ENCODE measurements around the gene GPANK1. TPM values are rescaled to one million over a fixed set of nuclear protein-coding genes. Genes with fewer than 3 reads are reported as not detected.

The GPANK1 gene
- total and polyA plus RNA-seq, 2 donors from 2014 or later: 17.7 to 28.6 TPM

DNA sequence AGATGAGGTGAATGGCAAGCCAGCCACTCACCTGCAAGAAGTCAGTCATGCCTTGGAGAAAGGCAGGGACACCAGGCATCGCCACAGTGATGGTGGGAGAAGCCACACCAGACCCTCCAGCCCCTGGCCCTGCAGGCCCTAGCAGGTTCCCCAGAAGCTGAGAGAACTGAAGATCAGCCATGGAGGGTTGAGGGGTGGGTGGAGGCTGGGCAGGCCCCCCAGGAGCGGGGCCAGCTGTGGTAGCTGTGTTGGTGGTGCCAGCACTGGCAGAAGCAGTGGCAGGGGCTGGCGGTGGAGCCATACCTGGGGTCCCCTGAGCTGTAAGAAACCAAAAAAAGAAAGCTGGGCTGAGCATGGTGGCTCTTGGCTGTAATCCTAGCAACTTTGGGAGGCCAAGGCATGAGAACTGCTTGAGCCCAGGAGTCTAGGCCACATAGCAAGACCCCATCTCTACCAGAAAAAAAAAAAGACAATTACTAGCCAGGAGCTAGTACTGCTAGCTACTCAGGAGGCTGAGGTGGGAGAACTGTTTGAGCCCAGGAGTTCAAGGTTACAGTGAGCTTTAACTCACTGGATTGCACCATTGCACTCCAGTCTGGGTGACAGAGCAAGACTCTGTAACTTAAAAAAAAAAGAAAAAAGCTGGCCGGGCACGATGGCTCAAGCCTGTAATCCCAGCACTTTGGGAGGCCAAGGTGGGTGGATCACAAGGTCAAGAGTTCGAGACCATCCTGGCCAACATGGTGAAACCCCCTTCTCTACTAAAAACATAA is 21.8 kb downstream of the GPANK1 start:
- Histone ChIP-seq H3K27me3 (ENCODE audit: control insufficient read depth, insufficient read depth, low read length) (no peaks in the 10 kb centered on the region), H3K9me3 (ENCODE audit: control insufficient read depth in 2 of 3, insufficient read depth in 1 of 3, low read length in 3 of 3) (no peaks in the 10 kb centered on the region), H3K27ac (ENCODE audit: low read depth in 2 of 2, low read length in 2 of 2) (no peak overlapping the region), H3K9ac (ENCODE audit: low read length in 3 of 3) (no peak overlapping the region), H3K4me1 (ENCODE audit: control insufficient read depth in 2 of 3, insufficient read depth in 2 of 3, low read depth in 1 of 3, low read length in 3 of 3) (no peaks in the 10 kb centered on the region), H3K36me3 (ENCODE audit: control insufficient read depth in 2 of 3, insufficient read depth in 3 of 3, low read length in 3 of 3) (peaks cover 7 to 80% (median 54%) of the 10 kb centered on the region in 3 donors), H3K4me3 (ENCODE audit: low read length in 3 of 3) (no peak overlapping the region)
- intact Hi-C loops (cut with DNase I): no loop called here
- no peak for FAIRE-seq
- DNase-seq: no peak
- TF ChIP-seq, protein P1, sequence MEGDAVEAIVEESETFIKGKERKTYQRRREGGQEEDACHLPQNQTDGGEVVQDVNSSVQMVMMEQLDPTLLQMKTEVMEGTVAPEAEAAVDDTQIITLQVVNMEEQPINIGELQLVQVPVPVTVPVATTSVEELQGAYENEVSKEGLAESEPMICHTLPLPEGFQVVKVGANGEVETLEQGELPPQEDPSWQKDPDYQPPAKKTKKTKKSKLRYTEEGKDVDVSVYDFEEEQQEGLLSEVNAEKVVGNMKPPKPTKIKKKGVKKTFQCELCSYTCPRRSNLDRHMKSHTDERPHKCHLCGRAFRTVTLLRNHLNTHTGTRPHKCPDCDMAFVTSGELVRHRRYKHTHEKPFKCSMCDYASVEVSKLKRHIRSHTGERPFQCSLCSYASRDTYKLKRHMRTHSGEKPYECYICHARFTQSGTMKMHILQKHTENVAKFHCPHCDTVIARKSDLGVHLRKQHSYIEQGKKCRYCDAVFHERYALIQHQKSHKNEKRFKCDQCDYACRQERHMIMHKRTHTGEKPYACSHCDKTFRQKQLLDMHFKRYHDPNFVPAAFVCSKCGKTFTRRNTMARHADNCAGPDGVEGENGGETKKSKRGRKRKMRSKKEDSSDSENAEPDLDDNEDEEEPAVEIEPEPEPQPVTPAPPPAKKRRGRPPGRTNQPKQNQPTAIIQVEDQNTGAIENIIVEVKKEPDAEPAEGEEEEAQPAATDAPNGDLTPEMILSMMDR (IDR thresholded peaks at IDR 0.05; ENCODE audit: borderline replicate concordance, extremely low read depth, insufficient read depth): no peak

DNA sequence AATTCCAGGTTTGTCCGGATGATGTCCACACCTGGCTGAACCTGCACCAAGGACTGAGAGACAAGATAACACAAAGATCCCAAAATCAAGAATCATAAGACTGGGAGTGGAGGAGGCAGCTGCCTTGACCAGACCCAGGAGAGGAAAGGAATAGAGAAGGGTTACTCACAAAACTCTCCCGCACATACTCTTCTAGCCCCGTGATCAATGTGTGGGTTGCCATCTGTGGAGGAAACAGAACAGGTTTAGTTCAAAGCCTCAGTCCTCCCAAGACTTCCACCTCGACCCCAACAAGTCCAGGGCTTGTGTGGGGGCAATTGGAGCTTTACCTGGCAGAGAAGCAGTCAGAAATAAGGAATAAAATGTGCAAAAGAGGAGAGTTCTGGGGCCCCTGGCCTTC is 23.4 kb downstream of the GPANK1 start:
- intact Hi-C loops (cut with DNase I): no loop called here
- FAIRE-seq: no peak

DNA sequence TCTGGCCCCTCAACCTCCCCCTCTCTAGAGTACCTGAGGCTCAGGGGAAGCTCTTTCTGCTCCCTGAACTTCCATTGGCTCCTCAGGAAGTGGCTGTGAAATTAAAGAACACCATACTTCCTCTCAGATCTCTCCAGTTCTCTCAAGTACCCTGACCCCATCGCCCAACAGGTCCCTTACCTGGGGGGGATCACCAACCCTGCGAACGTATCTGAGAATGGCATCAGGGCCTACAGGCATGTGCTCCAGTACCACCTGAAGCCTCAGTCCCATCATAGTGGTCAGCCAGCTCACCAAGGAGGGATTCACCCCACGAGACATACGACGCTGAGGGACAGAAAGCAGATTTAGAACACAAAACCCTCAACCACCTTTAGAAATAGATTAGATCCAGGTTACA is 24.2 kb downstream of the GPANK1 start:
- Histone ChIP-seq H3K36me3 (ENCODE audit: control insufficient read depth in 2 of 3, insufficient read depth in 3 of 3, low read length in 3 of 3) (peaks cover 4 to 84% (median 55%) of the 10 kb centered on the region in 3 donors), H3K4me1 (ENCODE audit: control insufficient read depth in 2 of 3, insufficient read depth in 2 of 3, low read depth in 1 of 3, low read length in 3 of 3) (no peaks in the 10 kb centered on the region), H3K9ac (ENCODE audit: low read length in 3 of 3) (no peak overlapping the region), H3K27me3 (ENCODE audit: control insufficient read depth, insufficient read depth, low read length) (no peaks in the 10 kb centered on the region), H3K27ac (ENCODE audit: low read depth in 2 of 2, low read length in 2 of 2) (no peak overlapping the region), H3K4me3 (ENCODE audit: low read length in 3 of 3) (no peak overlapping the region), H3K9me3 (ENCODE audit: control insufficient read depth in 2 of 3, insufficient read depth in 1 of 3, low read length in 3 of 3) (no peaks in the 10 kb centered on the region)
- intact Hi-C loops (cut with DNase I): no loop called here
- FAIRE-seq: no peak
- DNase-seq: no peak
- TF ChIP-seq, protein P1 (IDR thresholded peaks at IDR 0.05; ENCODE audit: borderline replicate concordance, extremely low read depth, insufficient read depth): no peak

More for the DNA sequence above, 23.4 kb downstream of the GPANK1 start:
- Histone ChIP-seq H3K27me3 (ENCODE audit: control insufficient read depth, insufficient read depth, low read length) (no peaks in the 10 kb centered on the region), H3K36me3 (ENCODE audit: control insufficient read depth in 2 of 3, insufficient read depth in 3 of 3, low read length in 3 of 3) (peaks cover 4 to 82% (median 54%) of the 10 kb centered on the region in 3 donors), H3K4me3 (ENCODE audit: low read length in 3 of 3) (no peak overlapping the region), H3K27ac (ENCODE audit: low read depth in 2 of 2, low read length in 2 of 2) (no peak overlapping the region), H3K9ac (ENCODE audit: low read length in 3 of 3) (no peak overlapping the region), H3K9me3 (ENCODE audit: control insufficient read depth in 2 of 3, insufficient read depth in 1 of 3, low read length in 3 of 3) (no peaks in the 10 kb centered on the region), H3K4me1 (ENCODE audit: control insufficient read depth in 2 of 3, insufficient read depth in 2 of 3, low read depth in 1 of 3, low read length in 3 of 3) (no peaks in the 10 kb centered on the region)
- DNase-seq: no peak
- TF ChIP-seq, protein P1 (IDR thresholded peaks at IDR 0.05; ENCODE audit: borderline replicate concordance, extremely low read depth, insufficient read depth): no peak
